GM12801 (cell line): ENCODE measurements around the gene SPIRE2.

ENCODE experiments used
- TF ChIP-seq, protein P1 (sequence below): IDR thresholded peaks from one replicate; pipeline ENCODE4 v1.5.1; 2011; ENCODE audit warnings: control low read depth; ENCODE audit not compliant: insufficient read length; ENCODE audit errors: extremely low read depth

SPIRE2 gene

GRCh38 chr16:89831810-89832328, 3.6 kb downstream of the SPIRE2 start:
- TF ChIP-seq, protein P1, sequence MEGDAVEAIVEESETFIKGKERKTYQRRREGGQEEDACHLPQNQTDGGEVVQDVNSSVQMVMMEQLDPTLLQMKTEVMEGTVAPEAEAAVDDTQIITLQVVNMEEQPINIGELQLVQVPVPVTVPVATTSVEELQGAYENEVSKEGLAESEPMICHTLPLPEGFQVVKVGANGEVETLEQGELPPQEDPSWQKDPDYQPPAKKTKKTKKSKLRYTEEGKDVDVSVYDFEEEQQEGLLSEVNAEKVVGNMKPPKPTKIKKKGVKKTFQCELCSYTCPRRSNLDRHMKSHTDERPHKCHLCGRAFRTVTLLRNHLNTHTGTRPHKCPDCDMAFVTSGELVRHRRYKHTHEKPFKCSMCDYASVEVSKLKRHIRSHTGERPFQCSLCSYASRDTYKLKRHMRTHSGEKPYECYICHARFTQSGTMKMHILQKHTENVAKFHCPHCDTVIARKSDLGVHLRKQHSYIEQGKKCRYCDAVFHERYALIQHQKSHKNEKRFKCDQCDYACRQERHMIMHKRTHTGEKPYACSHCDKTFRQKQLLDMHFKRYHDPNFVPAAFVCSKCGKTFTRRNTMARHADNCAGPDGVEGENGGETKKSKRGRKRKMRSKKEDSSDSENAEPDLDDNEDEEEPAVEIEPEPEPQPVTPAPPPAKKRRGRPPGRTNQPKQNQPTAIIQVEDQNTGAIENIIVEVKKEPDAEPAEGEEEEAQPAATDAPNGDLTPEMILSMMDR, result no peak

- TF ChIP-seq, protein P1, result no peak
These were observed 8.8 kb downstream of the SPIRE2 start for GRCh38 chr16:89837014-89837546.

GRCh38 chr16:89841275-89841674, 13.0 kb downstream of the SPIRE2 start:
- TF ChIP-seq, protein P1, result no peak

GRCh38 chr16:89842471-89843408, 14.5 kb downstream of the SPIRE2 start:
- TF ChIP-seq, protein P1, result no peak

DNA sequence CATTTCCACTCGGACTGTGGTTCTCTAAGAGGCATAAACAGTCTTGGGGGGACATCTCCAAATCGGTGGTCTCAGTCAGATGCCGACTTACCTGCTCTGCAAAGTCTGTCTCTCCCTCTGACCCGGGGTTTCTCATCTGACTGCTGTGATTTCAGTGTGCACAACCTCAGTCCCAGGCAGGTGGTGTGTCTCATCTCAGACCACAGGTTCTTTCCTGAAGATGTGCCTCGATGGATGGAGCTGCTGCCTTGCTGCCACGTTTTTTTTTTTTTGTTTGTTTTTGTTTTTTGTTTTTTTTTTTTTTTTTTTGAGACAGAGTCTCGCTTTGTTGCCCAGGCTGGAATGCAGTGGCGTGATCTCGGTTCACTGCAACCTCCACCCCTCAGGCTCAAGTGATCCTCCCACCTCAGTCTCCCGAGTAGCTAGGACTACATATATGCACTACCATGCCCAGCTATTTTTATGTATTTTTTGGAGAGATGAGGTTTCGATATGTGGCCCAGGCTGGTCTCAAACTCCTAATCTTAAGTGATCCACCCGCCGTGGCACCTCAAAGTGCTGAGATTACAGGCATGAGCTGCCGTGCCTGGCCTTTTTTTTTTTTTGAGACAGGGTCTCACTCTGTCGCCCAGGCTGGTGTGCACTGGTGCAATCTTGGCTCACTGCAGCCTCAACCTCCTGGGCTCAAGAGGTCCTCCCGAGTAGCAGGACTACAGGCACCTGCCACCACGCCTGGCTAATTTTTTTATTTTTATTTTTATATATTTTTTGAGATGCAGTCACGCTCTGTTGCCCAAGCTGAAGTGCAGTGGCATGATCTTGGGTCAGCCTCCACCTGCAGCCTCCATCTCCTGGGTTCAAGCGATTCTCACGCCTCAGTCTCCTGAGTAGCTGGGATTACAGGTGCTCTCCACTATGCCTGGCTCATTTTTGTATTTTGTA, 15.4 kb downstream of the SPIRE2 start:
- TF ChIP-seq, protein P1, result no peak

DNA sequence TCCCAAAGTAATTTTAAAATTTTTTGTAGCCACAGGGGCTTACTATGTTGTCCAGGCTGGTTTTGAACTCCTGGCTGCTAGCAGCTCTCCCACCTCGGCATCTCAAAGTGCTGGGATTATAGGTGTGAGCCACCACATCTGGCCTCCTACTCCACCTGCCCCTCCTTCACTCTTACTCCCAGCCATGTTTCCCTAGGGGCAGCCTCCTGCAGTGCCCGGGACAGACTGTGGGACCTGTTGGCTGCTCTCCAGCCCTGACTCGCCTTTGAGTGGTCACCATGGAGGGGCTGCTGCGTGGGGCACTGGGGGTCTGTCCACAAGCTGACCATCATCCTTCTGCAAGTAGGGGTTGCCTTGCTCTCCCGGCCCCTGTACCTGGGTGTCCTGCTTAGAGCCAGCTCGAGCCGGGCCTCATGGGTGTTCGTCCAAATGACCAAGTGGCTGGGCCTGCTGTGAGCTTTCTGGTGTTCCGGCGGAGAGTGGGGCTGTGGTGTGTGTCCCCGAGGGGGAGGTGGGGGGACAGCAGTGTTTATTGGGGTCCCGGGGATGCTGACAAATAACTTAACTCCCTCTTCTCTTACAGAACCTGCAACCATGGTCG, 16.6 kb downstream of the SPIRE2 start:
- TF ChIP-seq, protein P1, result no peak
